ENCODE measurements around the gene PMEPA1. TPM values are rescaled to one million over a fixed set of nuclear protein-coding genes. Genes with fewer than 3 reads are reported as not detected.

The PMEPA1 gene
- 13.8 and 16.8 TPM in 2 replicates for total RNA-seq

GRCh38 chr20:57709823-57710799 is at the start of gene PMEPA1:
PMEPA1 (minus strand) TSS chr20:57710015; CDS start chr20:57709582, 433 bp downstream.

DNA sequence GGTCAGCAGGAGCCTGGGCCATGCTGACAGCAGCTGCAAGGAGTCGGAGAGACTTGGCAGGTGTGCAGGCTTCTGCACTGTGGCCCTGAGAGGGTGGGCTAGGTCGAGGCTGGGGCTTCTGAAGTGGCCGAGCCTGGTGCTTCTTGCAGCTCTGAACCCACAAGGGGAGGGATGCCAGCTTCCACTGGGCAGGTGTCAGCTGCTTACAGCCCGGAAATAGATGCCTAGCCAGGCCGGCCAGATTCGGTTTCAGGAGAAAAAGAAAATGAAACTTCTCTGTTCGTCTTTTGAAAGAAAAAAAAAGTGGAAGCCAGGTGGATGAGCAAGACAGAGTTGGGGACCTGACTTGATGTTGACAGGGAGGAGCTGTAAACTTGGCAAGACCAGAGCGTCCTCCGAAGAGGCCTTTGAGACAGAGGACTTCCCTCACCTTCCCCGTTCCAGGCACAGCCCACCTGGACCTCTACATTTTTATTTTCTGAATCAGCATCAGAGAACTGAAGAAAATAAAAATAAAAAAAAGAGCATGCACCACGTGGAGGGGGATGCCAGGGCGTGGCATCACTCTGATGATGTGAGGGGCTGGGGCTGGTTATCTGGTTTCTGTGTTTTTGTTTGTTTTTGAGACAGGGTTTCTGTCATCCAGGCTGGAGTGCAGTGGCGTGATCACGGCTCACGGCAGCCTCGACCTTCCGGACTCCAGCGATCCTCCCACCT is 89.4 kb downstream of the PMEPA1 start, which contains the start of gene ZBP1:
TSS of gene ZBP1 (minus strand) at position 153 of the 717 bp plus-strand sequence. CDS start at position 22, 131 bp downstream.

Other genes with a start within 250 kb of the PMEPA1 start
- not detected in 2 replicates for gene CTCFL, start 184.9 kb downstream of the PMEPA1 start, total RNA-seq
- not detected in 2 replicates for gene PCK1, start 148.9 kb downstream of the PMEPA1 start, total RNA-seq
- not detected in 2 replicates for gene ZBP1, start 89.6 kb downstream of the PMEPA1 start, total RNA-seq